Measurements from ENCODE around the gene SHROOM3. TPM values are rescaled to one million over a fixed set of nuclear protein-coding genes. Genes with fewer than 3 reads are reported as not detected.

Gene SHROOM3
- total RNA-seq, 1 experiment from 2014 or later = 27.6 TPM

- Histone ChIP-seq H3K56ac (ENCODE audit: insufficient read length, low read depth, low read length) (no peak overlapping the region), H3K23ac (ENCODE audit: insufficient read length, low read depth, low read length) (no peak overlapping the region), H3K18ac (ENCODE audit: insufficient read length, low read depth, low read length) (peak overlapping the region; percentile 59), H2BK120ac (ENCODE audit: low read depth, low read length, poor library complexity, severe bottlenecking) (peak overlapping the region; percentile 99), H4K20me1 (ENCODE audit: control insufficient read depth, insufficient read depth, insufficient read length) (no peaks in the 10 kb centered on the region), H3K4me2 (ENCODE audit: insufficient read depth, insufficient read length, low read length) (peak overlapping the region; percentile 4), H4K91ac (ENCODE audit: insufficient read length, low read depth, low read length) (peak overlapping the region; percentile 31), H3K14ac (ENCODE audit: insufficient read depth, low read length) (peak overlapping the region; percentile 76; the same call in 1 of the 2 replicates), H3K79me2 (ENCODE audit: insufficient read depth, low read length) (no peaks in the 10 kb centered on the region), H3K9ac (ENCODE audit: extremely low read depth, insufficient read length, low read length) (peak overlapping the region; percentile 3), H3K79me1 (ENCODE audit: insufficient read depth, low read depth, low read length, poor library complexity, severe bottlenecking) (no peaks in the 10 kb centered on the region), H4K5ac (ENCODE audit: insufficient read length, low read depth, low read length) (peak overlapping the region; percentile 2), H3K4ac (ENCODE audit: low read depth, low read length) (peak overlapping the region; percentile 1; the same call in 1 of the 2 replicates), H2BK5ac (ENCODE audit: insufficient read length, low read length) (peak overlapping the region; percentile 76), H3K27me3 (ENCODE audit: insufficient read depth, low read length) (no peaks in the 10 kb centered on the region), H3K4me1 (ENCODE audit: insufficient read depth, low read length) (peaks cover 10% of the 10 kb centered on the region), H2BK20ac (ENCODE audit: low read depth, low read length, poor library complexity, severe bottlenecking) (peak overlapping the region; percentile 97), H3K27ac (ENCODE audit: insufficient read length, low read depth, low read length) (peak overlapping the region; percentile 99), H3T11ph (ENCODE audit: low read length) (peak overlapping the region; percentile 98), H4K8ac (replicated peaks; ENCODE audit: insufficient read length, low read depth, low read length) (no peak overlapping the region), H2BK15ac (ENCODE audit: low read depth, low read length) (no peak overlapping the region), H2AFZ (ENCODE audit: low read length) (no peak overlapping the region), H2BK12ac (ENCODE audit: insufficient read length, low read depth, low read length) (no peak overlapping the region), H3K23me2 (ENCODE audit: insufficient read length, low read depth, low read length, poor library complexity, severe bottlenecking) (peaks cover 5% of the 10 kb centered on the region), H2AK5ac (ENCODE audit: insufficient read length, low read length) (peak overlapping the region; percentile 98), H3K9me3 (ENCODE audit: control insufficient read depth, low read depth, low read length) (no peaks in the 10 kb centered on the region)
- DNase-seq = peak; percentile 94
- no peak for TF ChIP-seq CTCF (conservative IDR thresholded peaks at IDR 0.05)
- Mint-ChIP-seq H3K4me1 (peaks cover 66 to 69% of the 10 kb centered on the region in 2 experiments), H3K27ac (peak overlapping the region; percentile 95 to 100 (median 99)), H3K27me3 (ENCODE audit: low read depth) (no peaks in the 10 kb centered on the region), H3K9me3 (peaks cover 0 to 4% of the 10 kb centered on the region in 2 experiments; a peak in 2 of 5 replicates), H3K4me3 (peak overlapping the region; percentile 12 to 24; a peak in 4 of 5 replicates), H3K36me3 (ENCODE audit: insufficient read depth in 1 of 3, low read depth in 3 of 3) (peaks cover 0 to 6% (median 0%) of the 10 kb centered on the region in 3 experiments; a peak in 2 of 7 replicates)
- no CpG with 5 or more reads among the region's 10 CpGs for WGBS (ENCODE audit: extremely low coverage, insufficient read length, low lambda C conversion rate)
Observed at GRCh38 chr4:76589872-76590797, 155.1 kb downstream of the SHROOM3 start.
